GM20431 (cell line): ENCODE measurements around the gene NEDD4L.

Experiments
- in situ Hi-C: fragments of 300-500 bp; cut with MseI, MboI; formaldehyde crosslinking; loops from one replicate; pipeline ENCODE4 v1.15.0; 2020; ENCODE audit warnings: low sequenced_read_pairs; ENCODE audit not compliant: unreplicated experiment

Gene NEDD4L

DNA sequence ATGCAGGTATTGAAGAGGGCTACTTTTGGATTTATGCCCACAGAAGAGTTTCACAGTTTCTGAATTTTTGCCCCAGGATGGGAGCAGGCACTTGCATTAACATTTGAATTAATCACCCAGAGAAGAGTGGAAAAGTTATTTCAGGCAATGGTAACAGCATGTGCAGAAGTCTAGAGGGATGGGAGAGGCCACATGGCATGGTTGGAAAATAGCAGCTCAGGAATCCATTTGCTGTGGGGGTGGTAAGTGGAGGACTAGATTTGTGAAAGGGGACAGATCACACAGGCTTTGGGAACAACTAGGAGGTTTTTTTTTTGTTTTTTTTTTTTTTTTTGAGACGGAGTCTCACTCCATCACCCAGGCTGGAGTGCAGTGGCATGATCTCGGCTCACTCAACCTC, 65.2 kb downstream of the NEDD4L start:
- in situ Hi-C loops: no loop called here

DNA sequence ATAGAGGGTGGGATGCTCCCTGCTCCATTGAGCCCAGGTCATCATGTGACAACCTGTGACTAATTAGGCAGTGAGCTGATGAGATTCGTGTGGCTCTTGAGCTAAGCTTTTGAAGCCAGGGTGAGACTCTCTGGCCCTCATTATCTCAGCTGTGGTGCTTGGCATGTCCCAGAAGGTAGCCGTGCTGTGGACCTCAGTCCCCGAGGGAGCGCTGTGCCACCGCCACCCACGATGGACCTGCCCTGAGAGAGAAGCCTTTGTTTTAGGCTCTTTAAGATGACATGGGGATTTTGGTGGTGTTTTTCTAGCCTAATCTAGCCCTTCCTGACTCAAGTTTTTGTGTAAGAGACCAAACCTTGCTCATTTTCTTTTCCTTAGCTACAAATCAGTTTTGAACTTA, 66.4 kb downstream of the NEDD4L start:
- in situ Hi-C loops: no loop called here

DNA sequence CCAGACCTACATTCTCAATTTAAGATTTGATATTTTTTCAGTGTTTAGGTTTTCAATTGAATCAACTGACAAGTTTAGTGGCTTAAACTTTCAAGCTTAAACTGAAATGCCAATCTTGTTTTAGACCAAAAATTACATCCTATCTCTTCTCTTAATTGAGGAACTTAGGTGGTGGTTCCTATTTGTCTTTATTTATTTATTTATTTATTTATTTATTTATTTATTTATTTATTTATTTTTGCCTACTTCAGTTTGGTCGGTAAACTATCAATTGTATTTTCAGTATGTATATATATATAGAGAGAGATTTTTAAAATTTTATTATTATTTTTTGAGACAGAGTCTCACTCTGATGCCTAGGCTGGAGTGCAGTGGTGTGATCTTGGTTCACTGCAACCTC, 68.1 kb downstream of the NEDD4L start:
- in situ Hi-C loops: no loop called here

DNA sequence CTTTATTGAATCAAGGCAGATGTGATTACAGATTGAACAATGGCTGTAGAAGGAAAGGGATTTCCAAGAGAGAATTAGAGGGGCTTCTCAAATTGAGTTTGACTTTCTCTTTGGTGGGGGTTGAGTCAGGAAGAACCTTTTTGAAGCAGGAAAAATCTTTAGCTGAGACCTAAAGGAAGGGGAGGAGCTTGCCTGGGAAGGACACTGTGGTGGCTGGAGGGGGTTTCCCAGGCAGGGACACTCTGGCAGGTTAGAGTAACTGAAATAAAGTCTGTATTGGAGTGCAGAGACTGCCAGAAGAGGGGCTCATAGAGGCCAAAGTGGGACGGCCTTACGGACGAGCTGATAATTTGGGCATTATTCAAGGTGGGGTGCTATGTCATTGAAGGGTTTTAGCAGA, 69.3 kb downstream of the NEDD4L start:
- in situ Hi-C loops: no loop called here

DNA sequence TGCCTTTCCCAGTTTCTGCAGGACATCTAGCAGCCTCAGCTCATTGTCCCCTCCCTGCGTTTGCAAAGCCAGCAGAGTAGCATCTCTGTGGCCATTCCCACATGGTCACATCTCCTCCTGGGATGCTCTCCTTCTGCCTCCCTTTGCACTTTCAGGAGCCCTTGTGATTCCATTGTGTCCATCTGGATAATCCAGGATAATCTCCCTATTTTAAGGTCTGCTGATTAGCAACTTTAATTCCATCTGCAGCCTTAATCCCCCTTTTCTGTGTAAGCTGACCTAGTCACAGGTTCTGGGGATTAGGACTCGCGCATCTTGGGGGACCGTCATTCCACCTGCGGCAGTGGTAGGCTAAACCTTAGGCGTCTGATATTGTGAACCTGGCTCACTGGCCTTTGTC, 70.7 kb downstream of the NEDD4L start:
- in situ Hi-C loops: no loop called here

DNA sequence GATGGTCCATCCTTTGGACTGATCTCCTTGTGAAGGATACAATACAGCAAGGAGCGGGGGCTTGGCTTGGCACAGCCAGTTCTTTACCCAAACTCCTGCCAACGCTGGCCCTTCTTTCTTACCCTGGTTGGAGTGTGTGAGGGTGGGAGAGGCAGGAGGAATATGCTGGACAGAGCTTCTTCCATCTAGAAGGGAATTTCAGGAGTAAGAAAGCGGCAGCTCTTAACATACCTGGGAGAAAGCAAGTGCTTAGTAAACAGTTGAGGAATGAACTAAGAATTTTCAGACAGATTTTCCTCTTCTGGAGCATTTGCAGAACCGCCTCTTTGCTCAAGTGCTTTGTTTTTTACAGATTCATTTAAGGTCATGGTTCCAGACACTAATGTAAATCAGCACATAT, 72.8 kb downstream of the NEDD4L start:
- in situ Hi-C loops: no loop called here

DNA sequence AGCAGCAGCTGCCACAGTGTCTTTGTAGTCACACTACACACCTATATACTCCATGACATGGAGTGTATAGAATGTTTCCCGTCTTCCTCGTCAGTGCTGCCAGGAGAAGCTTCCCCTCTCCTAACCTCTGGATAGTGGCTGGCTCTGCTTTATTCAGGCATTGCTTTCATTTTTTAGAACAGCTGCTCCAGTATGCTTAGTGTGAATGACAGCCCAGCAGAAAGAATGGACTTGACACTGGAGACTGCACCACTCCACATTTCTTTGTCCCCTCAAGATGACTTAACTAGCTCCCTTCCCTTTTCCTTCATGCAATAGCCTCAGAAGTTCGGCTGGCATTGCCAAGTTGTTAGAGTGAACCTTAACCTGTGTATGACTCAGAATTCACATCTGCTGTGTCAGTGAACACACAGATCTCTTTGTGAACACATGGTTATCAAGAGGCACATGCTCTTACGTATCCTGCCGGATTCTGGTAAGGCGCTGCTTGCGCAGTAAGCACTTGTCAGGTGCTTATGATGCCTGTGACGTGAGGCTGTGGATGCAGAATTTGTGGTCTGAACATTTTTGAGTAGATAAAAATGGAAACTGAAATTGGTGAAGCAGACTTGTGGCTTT, 73.9 kb downstream of the NEDD4L start:
- in situ Hi-C loops: no loop called here

DNA sequence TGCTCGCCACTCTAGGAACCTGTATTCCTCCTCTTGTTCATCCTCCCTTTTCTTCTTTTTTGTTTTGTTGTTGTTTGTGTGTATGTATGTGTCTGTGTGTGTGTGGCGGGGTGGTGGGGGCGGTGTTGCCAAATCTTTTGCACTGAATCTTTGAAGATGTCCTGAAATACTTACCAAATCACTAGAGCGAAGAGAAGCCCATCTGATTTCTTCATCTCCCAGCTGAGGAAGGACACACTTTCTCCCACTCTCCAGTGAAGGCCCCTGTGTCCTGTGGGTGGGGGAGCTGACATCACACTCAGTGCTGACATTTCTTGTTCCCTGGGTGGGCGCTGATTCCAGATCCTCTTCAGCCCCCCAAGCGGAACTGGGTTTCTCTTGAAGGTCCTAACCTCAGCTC, 74.5 kb downstream of the NEDD4L start:
- in situ Hi-C loops: no loop called here

DNA sequence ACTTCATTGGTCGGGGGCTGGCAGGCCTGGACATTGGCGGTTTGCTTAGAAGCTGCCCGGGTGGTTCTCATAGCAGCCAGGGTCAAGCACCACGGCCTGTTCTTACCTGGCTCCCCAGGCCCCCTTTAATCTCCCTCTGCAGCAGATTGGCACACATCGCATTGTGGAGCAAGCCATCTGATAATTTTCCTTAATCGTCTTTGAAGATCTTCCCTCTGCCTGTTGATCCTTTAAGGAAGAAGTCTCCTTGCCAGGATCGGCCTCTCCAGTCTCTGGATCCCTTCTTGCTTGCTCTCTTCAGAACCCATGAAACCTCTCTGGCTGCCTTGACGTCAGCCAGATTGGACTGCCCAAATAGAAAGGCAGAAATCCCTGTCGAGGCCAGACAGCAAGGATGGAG, 75.8 kb downstream of the NEDD4L start:
- in situ Hi-C loops: loop anchor here (10.0 kb wide), 1 partner anchor 75 kb away; the partner anchor contains the start of gene NEDD4L

DNA sequence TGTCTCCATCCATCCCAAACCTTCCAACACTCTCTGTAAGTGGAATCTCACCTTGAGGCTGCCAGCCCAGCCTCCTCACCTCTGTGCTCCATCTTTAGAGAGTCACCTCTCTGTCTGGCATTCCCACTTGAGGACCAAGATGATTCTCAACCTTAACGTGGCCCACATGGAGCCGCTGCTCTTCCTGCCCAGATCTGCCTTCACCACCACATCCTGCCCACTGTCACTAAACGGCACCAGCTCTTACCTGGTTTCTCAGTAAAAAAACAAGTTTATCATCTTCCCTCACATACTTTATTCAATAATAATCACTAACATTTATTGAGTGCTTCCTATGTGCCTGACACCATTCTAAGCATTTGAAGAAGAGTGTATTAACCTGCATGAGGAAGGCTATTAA, 80.4 kb downstream of the NEDD4L start:
- in situ Hi-C loops: loop anchor here (10.0 kb wide), 1 partner anchor 80 kb away; the partner anchor contains the start of gene NEDD4L

DNA sequence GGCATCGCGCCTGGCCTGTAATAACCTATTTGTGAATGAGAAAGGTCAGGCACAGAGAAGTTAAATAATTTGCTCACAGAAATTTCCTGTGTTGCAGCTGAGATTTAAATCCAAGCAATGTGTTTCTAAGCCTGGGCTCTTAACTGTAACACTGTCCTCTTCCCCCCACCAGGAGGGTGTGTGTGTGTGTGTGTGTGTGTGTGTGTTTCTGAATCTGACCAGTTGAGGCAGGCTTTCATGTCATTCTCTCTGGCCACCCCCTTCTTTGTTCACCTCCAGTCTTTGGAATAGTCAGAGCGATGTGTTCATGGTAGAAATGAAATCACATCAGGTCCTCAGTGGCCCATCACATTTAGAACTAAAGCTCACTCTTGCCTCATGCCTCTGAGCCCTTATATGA, 81.2 kb downstream of the NEDD4L start:
- in situ Hi-C loops: loop anchor here (10.0 to 25.0 kb wide), 2 partner anchors 80 to 238 kb away; partner anchors contain the start of gene NEDD4L

DNA sequence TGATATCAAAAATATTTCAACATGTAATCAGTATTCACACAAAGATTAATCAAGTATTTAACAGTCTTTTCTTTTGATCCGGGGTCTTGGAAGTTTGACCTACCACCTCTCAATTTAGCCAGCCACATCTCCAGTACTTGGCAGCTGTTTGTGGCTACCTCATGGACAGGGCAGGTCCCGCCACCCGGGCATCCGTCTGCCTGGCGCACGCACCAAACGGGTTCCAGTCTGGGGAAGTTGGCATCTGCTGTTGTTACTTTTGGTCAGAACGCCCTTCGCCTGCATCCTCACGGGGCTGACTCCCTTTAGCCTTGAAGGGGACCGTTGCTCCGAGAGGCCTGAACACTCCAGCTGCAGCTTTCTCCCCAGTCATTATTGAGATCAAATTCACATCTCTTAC, 81.7 kb downstream of the NEDD4L start:
- in situ Hi-C loops: loop anchor here (10.0 to 25.0 kb wide), 2 partner anchors 81 to 238 kb away; partner anchors contain the start of gene NEDD4L

DNA sequence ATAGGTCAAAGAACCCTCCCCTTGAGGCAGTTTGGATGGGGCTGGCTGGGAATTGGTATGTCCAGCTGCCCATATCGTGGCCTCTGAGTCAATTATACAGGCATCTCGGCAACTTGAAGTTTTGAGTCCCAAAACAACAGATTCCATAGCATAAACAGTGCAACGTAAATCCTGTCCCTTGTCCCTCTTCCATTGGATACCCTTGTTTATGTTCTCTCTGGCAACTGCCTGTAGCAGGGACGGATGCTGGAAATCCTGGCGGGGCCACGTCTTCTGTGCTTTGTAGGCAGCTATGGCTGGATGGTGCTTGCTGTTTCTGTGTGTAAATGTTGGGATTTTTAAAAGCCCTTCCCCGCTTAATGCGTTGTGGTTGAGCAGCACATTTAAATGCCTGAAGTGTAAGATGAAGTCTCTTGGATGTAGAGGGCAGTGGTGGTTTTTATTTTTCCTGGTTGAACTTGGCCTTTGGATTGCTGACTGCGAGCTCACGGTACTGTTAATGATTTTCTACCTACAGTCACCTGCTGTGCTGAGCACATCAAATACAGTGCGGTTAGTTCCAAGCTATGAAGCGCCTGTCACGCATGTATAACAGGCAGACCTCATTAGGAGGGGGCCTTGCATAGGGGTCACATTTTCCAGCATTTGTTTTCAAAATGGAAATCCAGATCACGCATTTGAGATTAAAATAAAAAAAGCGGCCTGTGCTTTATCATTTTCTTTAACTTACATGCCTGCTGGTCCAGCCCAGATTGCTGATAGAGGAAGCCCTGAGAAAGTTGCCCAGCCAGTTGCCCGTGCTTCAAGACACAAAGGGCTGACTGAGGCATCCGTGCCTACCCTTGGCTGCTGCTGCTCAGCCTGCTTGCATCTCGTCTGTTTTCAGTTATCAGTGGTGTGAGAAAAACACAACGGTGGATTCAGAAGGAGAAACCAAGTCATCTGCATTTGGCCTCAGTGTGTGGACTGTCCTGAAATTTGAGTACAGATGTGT, 84.7 kb downstream of the NEDD4L start:
- in situ Hi-C loops: loop anchor here (10.0 to 25.0 kb wide), 2 partner anchors 84 to 241 kb away; partner anchors contain the start of gene NEDD4L

DNA sequence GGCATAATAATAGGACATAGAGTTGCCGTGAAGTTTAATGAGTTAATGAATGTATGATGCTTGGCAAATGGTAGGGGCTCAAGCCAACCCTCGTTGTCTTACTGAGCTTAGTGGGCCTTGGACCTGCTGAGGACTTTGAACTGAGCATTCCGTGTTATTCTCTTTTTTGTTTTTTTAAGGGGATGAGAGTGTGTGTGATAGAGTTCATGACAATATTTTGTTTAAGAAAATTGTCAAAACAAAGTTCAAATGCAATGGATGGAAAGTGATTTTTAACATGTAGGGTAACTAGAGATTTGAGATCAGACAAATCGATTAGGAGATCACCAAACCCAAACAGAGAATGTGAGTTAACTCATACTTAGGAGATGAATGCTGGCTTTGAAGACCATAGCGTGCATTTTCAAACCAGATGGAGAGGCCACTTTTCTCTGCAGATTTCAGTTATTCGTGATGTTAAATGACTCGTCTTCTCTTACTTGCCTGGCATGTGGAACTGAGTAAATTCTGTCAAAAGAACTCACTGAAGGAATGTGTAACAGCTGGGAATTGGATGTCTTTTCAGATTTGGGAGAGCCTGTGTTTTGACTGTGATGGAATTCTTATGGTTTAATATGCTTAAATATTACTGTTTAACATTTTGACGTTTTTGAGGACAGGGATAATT, 88.7 kb downstream of the NEDD4L start:
- in situ Hi-C loops: loop anchor here (25.0 kb wide), 1 partner anchor 245 kb away; no protein-coding TSS in a partner anchor

DNA sequence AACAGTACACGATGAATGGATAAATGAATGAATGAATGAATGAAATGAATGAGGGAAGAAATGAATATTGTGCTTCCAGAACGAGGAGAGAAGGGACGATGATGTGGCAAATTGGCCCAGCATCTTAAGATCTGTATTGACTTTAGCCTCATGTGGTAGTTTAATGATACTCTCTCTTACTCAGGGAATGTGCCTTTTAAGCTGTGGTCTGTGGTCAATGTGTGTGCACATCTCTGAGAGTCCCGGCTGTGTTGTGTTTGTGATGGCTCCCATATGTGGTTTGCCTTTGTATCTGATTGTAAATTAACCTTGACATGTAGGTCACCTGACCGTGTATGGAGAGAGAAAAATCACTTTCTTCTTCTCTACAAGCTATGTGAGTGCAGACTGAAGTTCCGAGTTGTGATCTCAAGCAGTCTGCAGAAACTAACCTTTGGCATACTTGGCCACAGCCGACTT, 91.2 kb downstream of the NEDD4L start:
- in situ Hi-C loops: loop anchor here (25.0 kb wide), 1 partner anchor 248 kb away; no protein-coding TSS in a partner anchor

DNA sequence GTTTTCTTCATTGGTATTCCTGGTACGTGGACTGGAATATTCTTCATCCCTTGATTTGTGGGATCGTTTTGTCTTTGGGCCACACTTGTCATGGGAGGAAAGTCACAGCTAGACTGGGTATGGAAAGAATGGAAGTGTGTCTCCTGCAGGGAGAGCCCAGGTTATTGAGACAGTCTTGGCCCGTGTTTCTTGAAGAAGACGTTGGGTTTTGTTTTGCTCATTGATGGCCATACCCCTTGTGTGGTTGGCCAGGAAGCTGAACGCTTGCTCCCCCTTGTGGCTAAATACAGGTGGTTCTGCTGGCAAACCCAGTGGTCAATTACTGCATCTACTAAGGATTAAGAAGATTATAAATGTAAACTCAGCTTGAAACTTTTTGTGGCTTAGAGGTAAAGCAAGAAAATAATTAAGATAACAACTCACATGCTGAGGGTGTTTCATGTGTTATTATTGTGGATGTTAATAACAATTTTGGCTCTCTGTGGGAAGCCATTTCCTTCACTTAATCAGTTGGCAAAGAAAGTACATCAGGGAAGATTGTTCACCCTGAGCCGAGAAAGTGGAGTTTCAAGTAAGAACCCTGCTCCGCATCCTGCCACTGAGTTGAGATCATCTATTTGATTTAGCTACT, 91.8 kb downstream of the NEDD4L start:
- in situ Hi-C loops: loop anchor here (25.0 kb wide), 1 partner anchor 249 kb away; no protein-coding TSS in a partner anchor

DNA sequence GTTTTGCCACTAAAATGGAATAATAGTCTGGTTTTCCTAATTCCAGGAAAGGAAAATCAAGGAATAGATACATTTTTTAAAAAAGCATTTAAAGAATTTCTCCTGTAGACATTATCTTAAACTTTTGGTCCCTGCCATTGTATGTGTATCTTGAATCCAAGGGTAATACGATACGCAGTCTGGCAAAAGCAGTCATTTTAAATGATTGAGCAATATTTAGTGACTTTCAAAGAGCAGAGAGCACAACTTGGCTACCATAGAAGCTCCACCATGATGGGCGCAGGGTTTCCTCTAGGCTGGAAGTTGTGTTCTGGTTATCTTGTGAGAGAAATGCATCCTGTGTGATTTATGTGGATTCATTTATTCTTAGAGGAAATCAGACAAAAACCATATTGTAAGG, 92.9 kb downstream of the NEDD4L start:
- in situ Hi-C loops: loop anchor here (25.0 kb wide), 1 partner anchor 250 kb away; no protein-coding TSS in a partner anchor

DNA sequence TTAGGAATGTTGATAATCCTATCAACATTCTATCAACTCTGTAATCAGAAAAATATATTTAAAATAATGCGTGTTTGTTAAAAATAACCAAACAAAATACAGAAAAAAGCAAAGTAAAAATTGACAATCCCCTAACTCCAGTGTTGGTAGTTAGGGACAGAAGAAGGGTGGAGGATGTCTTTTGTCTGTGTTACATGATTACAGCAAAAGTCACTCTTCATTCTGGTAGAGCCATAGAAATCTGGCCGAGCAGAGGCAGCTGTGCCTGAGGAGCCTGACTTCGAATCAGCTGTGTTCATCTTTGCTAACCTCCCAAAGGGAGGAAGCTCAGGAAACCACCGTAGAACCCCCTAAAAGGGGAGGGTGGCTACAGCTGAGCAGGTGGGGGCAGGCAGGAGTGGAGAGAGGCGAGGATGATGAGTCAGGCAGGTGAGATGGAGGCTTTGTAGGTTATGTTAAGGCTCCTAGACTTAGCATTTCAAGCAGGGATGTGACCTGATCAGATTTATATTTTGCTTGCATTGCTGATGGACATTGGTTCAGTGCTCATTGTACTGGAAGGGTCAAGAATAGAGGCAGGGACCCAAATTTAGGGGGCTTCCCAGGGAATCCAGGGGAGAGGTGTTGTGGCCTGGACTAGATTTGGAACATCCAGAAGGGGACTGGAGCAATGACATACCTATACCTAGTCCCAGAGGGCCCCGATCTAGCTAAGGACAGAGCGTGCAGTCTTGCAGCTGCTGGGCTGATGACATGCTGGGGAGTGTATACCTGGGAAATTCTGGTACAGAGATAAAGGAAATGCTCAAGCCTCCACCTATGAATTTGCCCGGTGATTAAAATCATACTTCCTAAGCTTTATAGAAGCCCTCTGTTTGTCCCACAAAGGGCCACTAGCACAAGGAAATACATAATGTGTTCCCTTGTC, 95.7 kb downstream of the NEDD4L start:
- in situ Hi-C loops: loop anchor here (25.0 kb wide), 1 partner anchor 252 kb away; no protein-coding TSS in a partner anchor
